ENCODE measurements around the gene MUC13. TPM values are rescaled to one million over a fixed set of nuclear protein-coding genes. Genes with fewer than 3 reads are reported as not detected.

MUC13 gene
- total and polyA plus RNA-seq, 4 donors: 0.43 to 6.6 (median 0.49) TPM; not detected in 1

GRCh38 chr3:124883766-124884473, 50.6 kb downstream of the MUC13 start:
- no peak overlapping the region for H3K9ac ChIP-seq (ENCODE audit: insufficient read depth in 1 of 2, low read length in 2 of 2)
- H3K4me3 ChIP-seq: no peak overlapping the region
- no peaks in the 10 kb centered on the region for H3K27me3 ChIP-seq (ENCODE audit: control insufficient read depth in 3 of 3, insufficient read depth in 3 of 3, low read length in 2 of 3)
- DNase-seq (no peak), ATAC-seq (ENCODE audit: insufficient read depth, low FRiP score) (no peak)
- TF ChIP-seq, protein P1, sequence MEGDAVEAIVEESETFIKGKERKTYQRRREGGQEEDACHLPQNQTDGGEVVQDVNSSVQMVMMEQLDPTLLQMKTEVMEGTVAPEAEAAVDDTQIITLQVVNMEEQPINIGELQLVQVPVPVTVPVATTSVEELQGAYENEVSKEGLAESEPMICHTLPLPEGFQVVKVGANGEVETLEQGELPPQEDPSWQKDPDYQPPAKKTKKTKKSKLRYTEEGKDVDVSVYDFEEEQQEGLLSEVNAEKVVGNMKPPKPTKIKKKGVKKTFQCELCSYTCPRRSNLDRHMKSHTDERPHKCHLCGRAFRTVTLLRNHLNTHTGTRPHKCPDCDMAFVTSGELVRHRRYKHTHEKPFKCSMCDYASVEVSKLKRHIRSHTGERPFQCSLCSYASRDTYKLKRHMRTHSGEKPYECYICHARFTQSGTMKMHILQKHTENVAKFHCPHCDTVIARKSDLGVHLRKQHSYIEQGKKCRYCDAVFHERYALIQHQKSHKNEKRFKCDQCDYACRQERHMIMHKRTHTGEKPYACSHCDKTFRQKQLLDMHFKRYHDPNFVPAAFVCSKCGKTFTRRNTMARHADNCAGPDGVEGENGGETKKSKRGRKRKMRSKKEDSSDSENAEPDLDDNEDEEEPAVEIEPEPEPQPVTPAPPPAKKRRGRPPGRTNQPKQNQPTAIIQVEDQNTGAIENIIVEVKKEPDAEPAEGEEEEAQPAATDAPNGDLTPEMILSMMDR (IDR thresholded peaks at IDR 0.05; ENCODE audit: control extremely low read depth, extremely low read depth): no peak
- peaks cover 0 to 3% (median 0%) of the 10 kb centered on the region in 4 donors for H3K36me3 ChIP-seq (ENCODE audit: control insufficient read depth in 4 of 4, insufficient read depth in 4 of 4, low read length in 4 of 4)
- no peak overlapping the region for H3K27ac ChIP-seq (ENCODE audit: low read depth in 1 of 2, low read length in 1 of 2)
- H3K4me1 ChIP-seq (ENCODE audit: control insufficient read depth in 5 of 5, insufficient read depth in 5 of 5, low read length in 5 of 5): peaks cover 0 to 27% (median 4%) of the 10 kb centered on the region in 5 donors
- 68 to 87% methylated on average over 6 to 7 of the region's 7 CpGs for WGBS, 2 donors
- no peaks in the 10 kb centered on the region for H3K9me3 ChIP-seq (ENCODE audit: control insufficient read depth in 4 of 4, insufficient read depth in 3 of 4, low read length in 3 of 4)

GRCh38 chr3:124882816-124883747, 51.5 kb downstream of the MUC13 start:
- peaks cover 0 to 30% (median 8%) of the 10 kb centered on the region in 5 donors for H3K4me1 ChIP-seq (ENCODE audit: control insufficient read depth in 5 of 5, insufficient read depth in 5 of 5, low read length in 5 of 5)
- DNase-seq (no peak), ATAC-seq (ENCODE audit: insufficient read depth, low FRiP score) (no peak)
- H3K9ac ChIP-seq (ENCODE audit: insufficient read depth in 1 of 2, low read length in 2 of 2): no peak overlapping the region
- 83 to 85% methylated on average over 13 of the region's 13 CpGs for WGBS, 2 donors
- peaks cover 0 to 3% (median 0%) of the 10 kb centered on the region in 4 donors for H3K36me3 ChIP-seq (ENCODE audit: control insufficient read depth in 4 of 4, insufficient read depth in 4 of 4, low read length in 4 of 4)
- no peaks in the 10 kb centered on the region for H3K27me3 ChIP-seq (ENCODE audit: control insufficient read depth in 3 of 3, insufficient read depth in 3 of 3, low read length in 2 of 3)
- H3K4me3 ChIP-seq: no peak overlapping the region
- H3K27ac ChIP-seq (ENCODE audit: low read depth in 1 of 2, low read length in 1 of 2): no peak overlapping the region
- TF ChIP-seq, protein P1 (IDR thresholded peaks at IDR 0.05; ENCODE audit: control extremely low read depth, extremely low read depth): no peak
- H3K9me3 ChIP-seq (ENCODE audit: control insufficient read depth in 4 of 4, insufficient read depth in 3 of 4, low read length in 3 of 4): no peaks in the 10 kb centered on the region

GRCh38 chr3:124881976-124882697, 52.4 kb downstream of the MUC13 start:
- DNase-seq (no peak), ATAC-seq (ENCODE audit: insufficient read depth, low FRiP score) (no peak)
- H3K4me1 ChIP-seq (ENCODE audit: control insufficient read depth in 5 of 5, insufficient read depth in 5 of 5, low read length in 5 of 5): peaks cover 0 to 35% (median 9%) of the 10 kb centered on the region in 5 donors
- no peak overlapping the region for H3K27ac ChIP-seq (ENCODE audit: low read depth in 1 of 2, low read length in 1 of 2)
- H3K9ac ChIP-seq (ENCODE audit: insufficient read depth in 1 of 2, low read length in 2 of 2): no peak overlapping the region
- H3K9me3 ChIP-seq (ENCODE audit: control insufficient read depth in 4 of 4, insufficient read depth in 3 of 4, low read length in 3 of 4): no peaks in the 10 kb centered on the region
- TF ChIP-seq, protein P1 (IDR thresholded peaks at IDR 0.05; ENCODE audit: control extremely low read depth, extremely low read depth): no peak
- 93% methylated on average over 11 of the region's 11 CpGs for WGBS, 2 donors
- no peaks in the 10 kb centered on the region for H3K27me3 ChIP-seq (ENCODE audit: control insufficient read depth in 3 of 3, insufficient read depth in 3 of 3, low read length in 2 of 3)
- no peak overlapping the region for H3K4me3 ChIP-seq
- peaks cover 0 to 3% (median 0%) of the 10 kb centered on the region in 4 donors for H3K36me3 ChIP-seq (ENCODE audit: control insufficient read depth in 4 of 4, insufficient read depth in 4 of 4, low read length in 4 of 4)

All from lung (tissue), 12 donors.